ENCODE results near the gene CENPK.

GRCh38 chr5:65479527-65479926 is 83.4 kb downstream of the CENPK start:
- TF ChIP-seq CTCF (IDR thresholded peaks at IDR 0.05) (no peak), TCF7L2 (IDR thresholded peaks at IDR 0.05; ENCODE audit: low read depth, low read length) (no peak)

Measured in Panc1 (cell line).